Stomach (tissue), 4 donors: ENCODE data around the gene LRRC4C.

Experiments
- POLR2AphosphoS5 ChIP-seq, 3 donors: sonication (generic); formaldehyde crosslinking; IDR thresholded peaks; one replicate each; pipeline ENCODE4 v1.6.1; 2016; ENCODE audit warnings: antibody characterized with exemption in 3 of 3
- TF ChIP-seq, protein P1 (sequence below), 7 experiments: fragments of 450-650 bp in 4 of 7; fragments of 200-600 bp in 3 of 7; sonication (generic) in 3 of 7; IDR thresholded peaks; one replicate each; pipeline ENCODE4 v1.5.1; 2016 to 2019; ENCODE audit warnings: antibody characterized with exemption in 7 of 7, control low read depth in 2 of 7, mild to moderate bottlenecking in 1 of 7

- no peak for TF ChIP-seq POLR2AphosphoS5 (IDR thresholded peaks at IDR 0.05)
- TF ChIP-seq, protein P1, sequence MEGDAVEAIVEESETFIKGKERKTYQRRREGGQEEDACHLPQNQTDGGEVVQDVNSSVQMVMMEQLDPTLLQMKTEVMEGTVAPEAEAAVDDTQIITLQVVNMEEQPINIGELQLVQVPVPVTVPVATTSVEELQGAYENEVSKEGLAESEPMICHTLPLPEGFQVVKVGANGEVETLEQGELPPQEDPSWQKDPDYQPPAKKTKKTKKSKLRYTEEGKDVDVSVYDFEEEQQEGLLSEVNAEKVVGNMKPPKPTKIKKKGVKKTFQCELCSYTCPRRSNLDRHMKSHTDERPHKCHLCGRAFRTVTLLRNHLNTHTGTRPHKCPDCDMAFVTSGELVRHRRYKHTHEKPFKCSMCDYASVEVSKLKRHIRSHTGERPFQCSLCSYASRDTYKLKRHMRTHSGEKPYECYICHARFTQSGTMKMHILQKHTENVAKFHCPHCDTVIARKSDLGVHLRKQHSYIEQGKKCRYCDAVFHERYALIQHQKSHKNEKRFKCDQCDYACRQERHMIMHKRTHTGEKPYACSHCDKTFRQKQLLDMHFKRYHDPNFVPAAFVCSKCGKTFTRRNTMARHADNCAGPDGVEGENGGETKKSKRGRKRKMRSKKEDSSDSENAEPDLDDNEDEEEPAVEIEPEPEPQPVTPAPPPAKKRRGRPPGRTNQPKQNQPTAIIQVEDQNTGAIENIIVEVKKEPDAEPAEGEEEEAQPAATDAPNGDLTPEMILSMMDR (IDR thresholded peaks at IDR 0.05), result no peak
Observed at GRCh38 chr11:40094954-40095353, 1364.5 kb downstream of the LRRC4C start.
